ENCODE data around the gene AFDN.

The AFDN gene

DNA sequence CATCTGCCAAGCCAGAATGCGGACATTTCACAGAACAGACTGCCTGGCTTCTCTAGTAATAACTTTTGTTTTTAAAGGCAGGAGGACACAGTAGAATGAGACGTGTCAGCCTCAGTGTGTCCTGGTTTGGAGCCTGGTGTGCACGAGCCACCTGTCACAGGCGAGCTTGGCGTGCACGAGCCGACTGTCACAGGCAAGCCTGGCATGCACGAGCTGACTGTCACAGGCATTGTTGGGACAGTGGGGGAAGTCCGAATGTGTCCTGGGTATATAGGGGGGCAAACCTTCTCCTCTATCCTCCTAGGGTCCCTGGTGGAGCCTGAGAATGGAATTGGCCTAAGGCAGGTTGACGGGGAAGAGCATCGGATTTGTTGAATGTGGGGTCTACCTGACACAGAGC is 178.2 kb downstream of the AFDN start:
- no peak overlapping the region for H3K27ac ChIP-seq
- TF ChIP-seq, protein P1, sequence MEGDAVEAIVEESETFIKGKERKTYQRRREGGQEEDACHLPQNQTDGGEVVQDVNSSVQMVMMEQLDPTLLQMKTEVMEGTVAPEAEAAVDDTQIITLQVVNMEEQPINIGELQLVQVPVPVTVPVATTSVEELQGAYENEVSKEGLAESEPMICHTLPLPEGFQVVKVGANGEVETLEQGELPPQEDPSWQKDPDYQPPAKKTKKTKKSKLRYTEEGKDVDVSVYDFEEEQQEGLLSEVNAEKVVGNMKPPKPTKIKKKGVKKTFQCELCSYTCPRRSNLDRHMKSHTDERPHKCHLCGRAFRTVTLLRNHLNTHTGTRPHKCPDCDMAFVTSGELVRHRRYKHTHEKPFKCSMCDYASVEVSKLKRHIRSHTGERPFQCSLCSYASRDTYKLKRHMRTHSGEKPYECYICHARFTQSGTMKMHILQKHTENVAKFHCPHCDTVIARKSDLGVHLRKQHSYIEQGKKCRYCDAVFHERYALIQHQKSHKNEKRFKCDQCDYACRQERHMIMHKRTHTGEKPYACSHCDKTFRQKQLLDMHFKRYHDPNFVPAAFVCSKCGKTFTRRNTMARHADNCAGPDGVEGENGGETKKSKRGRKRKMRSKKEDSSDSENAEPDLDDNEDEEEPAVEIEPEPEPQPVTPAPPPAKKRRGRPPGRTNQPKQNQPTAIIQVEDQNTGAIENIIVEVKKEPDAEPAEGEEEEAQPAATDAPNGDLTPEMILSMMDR (conservative IDR thresholded peaks at IDR 0.05; ENCODE audit: low read depth, low read length) = no peak
- no peak overlapping the region for H3K4me3 ChIP-seq (IDR thresholded peaks at IDR 0.05; ENCODE audit: insufficient read depth, low read depth, low read length)
- no peak overlapping the region for H3K4me2 ChIP-seq
- no peaks in the 10 kb centered on the region for H3K79me2 ChIP-seq (ENCODE audit: insufficient read depth, low read depth)
- no peak overlapping the region for H2AFZ ChIP-seq (ENCODE audit: low read depth)
- H4K20me1 ChIP-seq (ENCODE audit: insufficient read depth) = no peaks in the 10 kb centered on the region
- peaks cover 9% of the 10 kb centered on the region for H3K4me1 ChIP-seq (ENCODE audit: low read depth, poor library complexity, severe bottlenecking)
- no peaks in the 10 kb centered on the region for H3K36me3 ChIP-seq (ENCODE audit: insufficient read depth)
- H3K9ac ChIP-seq = no peak overlapping the region
- no peaks in the 10 kb centered on the region for H3K27me3 ChIP-seq (ENCODE audit: insufficient read depth, low read depth)

DNA sequence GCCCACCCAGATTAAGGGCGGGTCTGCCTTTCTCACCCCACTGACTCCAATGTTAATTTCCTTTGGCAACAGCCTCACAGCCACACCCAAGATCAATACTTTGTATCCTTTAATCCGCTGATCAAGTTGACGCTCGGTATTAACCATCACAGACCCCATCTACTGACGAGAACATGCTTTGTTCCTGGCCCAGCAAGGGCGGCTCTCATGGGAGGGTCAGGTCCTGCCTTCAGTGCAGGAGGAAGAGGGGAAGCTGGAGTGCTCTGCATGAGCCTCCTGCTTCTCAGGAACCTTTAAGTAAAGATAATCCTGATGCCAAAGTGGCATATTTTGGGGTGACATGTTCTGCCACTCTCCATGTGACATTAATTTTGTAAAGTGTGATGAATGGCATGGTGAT is 179.1 kb downstream of the AFDN start:
- no peak overlapping the region for H3K4me3 ChIP-seq (IDR thresholded peaks at IDR 0.05; ENCODE audit: insufficient read depth, low read depth, low read length)
- no peaks in the 10 kb centered on the region for H3K79me2 ChIP-seq (ENCODE audit: insufficient read depth, low read depth)
- TF ChIP-seq, protein P1 (conservative IDR thresholded peaks at IDR 0.05; ENCODE audit: low read depth, low read length) = no peak
- no peak overlapping the region for H2AFZ ChIP-seq (ENCODE audit: low read depth)
- H3K36me3 ChIP-seq (ENCODE audit: insufficient read depth) = no peaks in the 10 kb centered on the region
- H3K9ac ChIP-seq = no peak overlapping the region
- H3K4me2 ChIP-seq = no peak overlapping the region
- no peak overlapping the region for H3K27ac ChIP-seq
- H3K27me3 ChIP-seq (ENCODE audit: insufficient read depth, low read depth) = no peaks in the 10 kb centered on the region
- H4K20me1 ChIP-seq (ENCODE audit: insufficient read depth) = no peaks in the 10 kb centered on the region
- H3K4me1 ChIP-seq (ENCODE audit: low read depth, poor library complexity, severe bottlenecking) = peaks cover 9% of the 10 kb centered on the region

DNA sequence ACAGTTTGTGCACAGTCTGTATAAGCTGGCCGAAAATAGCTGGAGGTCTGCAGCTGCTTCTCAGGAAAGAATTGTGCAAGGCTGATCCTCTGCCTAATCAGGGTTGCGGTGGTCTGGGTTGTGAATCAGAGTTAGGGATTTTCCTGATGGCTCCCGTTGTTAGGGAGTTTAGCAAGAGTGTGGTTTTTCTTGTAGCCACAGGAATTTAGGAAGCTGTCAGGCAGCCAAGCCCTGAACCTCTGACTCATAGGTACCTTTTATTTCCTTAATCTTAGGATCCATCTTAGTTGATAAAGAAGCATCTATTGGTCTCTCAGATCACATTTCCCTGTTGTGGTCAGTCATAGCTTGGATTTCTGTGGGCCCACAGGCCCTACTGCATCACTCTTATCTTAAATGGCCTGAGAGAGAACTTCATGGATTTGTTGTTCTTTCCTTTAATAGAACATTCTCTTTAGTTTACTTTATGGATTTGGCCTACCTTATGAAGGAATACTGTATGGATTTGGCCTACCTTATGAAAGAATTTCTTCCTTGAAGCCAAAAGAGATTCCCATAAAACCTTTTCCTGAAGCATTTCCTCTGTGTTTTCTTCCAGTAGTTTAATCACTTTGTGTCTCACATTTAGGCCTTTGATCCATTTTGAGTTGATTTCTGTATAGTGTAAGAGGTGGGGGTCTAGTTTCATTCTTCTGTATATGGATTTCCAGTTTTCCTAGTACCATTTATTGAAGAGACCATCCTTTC is 181.1 kb downstream of the AFDN start:
- TF ChIP-seq, protein P1 (conservative IDR thresholded peaks at IDR 0.05; ENCODE audit: low read depth, low read length) = no peak
- Histone ChIP-seq H3K79me2 (ENCODE audit: insufficient read depth, low read depth) (no peaks in the 10 kb centered on the region), H3K36me3 (ENCODE audit: insufficient read depth) (no peaks in the 10 kb centered on the region), H3K4me1 (ENCODE audit: low read depth, poor library complexity, severe bottlenecking) (peaks cover 9% of the 10 kb centered on the region), H2AFZ (ENCODE audit: low read depth) (no peak overlapping the region), H3K27me3 (ENCODE audit: insufficient read depth, low read depth) (no peaks in the 10 kb centered on the region), H4K20me1 (ENCODE audit: insufficient read depth) (no peaks in the 10 kb centered on the region), H3K9ac (no peak overlapping the region), H3K4me2 (no peak overlapping the region), H3K27ac (no peak overlapping the region), H3K4me3 (IDR thresholded peaks at IDR 0.05; ENCODE audit: insufficient read depth, low read depth, low read length) (no peak overlapping the region)

DNA sequence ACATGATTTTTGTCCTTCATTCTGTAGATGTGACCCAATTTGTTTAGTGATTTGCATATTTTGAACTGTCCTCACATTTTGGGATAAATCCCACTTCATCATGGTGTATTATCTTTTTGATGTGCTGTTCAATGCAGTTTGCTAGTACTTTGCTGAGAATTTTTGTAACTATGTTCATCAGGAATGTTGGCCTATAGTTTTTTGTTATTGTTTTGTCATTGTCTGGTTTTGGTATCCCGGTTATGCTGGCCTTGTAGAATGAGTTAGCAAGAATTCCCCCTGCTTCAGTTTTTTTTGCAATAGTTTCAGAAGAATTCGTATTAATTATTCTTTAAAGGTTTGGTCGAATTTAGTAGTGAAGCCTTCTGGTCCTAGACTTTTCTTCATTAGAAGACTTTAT is 182.6 kb downstream of the AFDN start:
- Histone ChIP-seq H3K4me3 (IDR thresholded peaks at IDR 0.05; ENCODE audit: insufficient read depth, low read depth, low read length) (no peak overlapping the region), H3K4me2 (no peak overlapping the region), H3K27me3 (ENCODE audit: insufficient read depth, low read depth) (no peaks in the 10 kb centered on the region), H3K27ac (no peak overlapping the region), H4K20me1 (ENCODE audit: insufficient read depth) (no peaks in the 10 kb centered on the region), H3K9ac (no peak overlapping the region), H2AFZ (ENCODE audit: low read depth) (no peak overlapping the region), H3K36me3 (ENCODE audit: insufficient read depth) (no peaks in the 10 kb centered on the region), H3K4me1 (ENCODE audit: low read depth, poor library complexity, severe bottlenecking) (peaks cover 9% of the 10 kb centered on the region), H3K79me2 (ENCODE audit: insufficient read depth, low read depth) (no peaks in the 10 kb centered on the region)
- TF ChIP-seq, protein P1 (conservative IDR thresholded peaks at IDR 0.05; ENCODE audit: low read depth, low read length) = no peak

All from KMS-11 (cell line).